Measurements from ENCODE around the gene TM9SF2.

TM9SF2 gene

DNA sequence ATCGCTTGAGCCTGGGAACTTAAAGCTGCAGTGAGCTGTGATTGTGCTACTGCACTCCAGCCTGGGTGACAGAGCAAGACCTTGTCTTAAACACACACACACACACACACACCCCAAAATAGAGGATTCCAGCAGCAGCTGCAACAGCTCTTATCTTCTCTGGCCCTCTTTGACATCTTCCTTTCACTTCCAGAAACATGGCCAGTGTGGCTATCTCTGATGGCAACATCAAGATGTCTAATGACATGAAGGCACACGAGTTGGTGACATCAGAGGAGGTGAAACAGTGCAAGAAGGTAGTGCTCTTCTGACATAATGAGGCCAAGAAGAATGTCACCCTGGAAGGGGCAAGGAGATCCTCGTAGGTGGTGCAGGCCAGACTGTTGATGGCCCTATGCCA, 81.2 kb downstream of the TM9SF2 start:
- no peak for DNase-seq

DNA sequence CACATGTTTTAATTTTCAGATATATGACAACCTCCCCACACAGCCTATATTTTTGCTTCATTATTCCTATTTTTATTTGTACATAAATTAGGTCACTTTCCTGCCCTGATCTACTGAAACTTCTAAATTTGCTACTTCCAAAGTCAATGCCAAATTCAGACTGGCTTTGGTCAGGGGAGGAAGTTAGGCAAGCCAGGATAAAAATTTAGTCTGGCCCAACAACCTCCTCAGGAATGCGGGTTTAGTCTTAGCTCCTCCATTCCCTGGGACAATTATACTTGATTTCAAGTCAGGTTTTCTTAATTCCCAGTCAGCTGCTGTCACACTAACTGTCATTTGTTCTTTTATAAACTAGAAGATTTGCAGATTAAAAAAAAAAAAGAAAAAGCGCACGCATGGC, 84.3 kb downstream of the TM9SF2 start:
- no peak for DNase-seq

GRCh38 chr13:99587021-99587420, 85.7 kb downstream of the TM9SF2 start:
- DNase-seq = no peak

GRCh38 chr13:99587893-99588606, 86.8 kb downstream of the TM9SF2 start:
- DNase-seq = no peak

DNA sequence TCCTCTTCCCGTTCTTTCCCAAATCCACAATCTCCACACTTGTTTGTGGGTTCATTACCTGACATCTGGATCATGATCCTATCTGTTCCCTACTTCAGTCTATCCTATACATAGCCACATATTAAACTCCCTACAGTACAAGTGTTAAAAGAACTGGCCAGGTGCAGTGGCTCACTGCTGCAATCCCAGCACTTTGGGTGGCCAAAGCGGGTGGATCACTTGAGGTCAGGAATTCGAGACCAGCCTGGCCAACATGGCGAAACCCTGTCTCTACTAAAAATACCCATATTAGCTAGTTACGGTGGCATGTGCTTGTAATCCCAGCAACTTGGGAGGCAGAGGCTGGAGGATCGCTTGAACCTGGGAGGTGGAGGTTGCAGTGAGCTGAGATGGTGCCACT, 88.3 kb downstream of the TM9SF2 start:
- DNase-seq = no peak

GRCh38 chr13:99590519-99591011, 89.3 kb downstream of the TM9SF2 start:
- DNase-seq = peak; percentile 35

DNA sequence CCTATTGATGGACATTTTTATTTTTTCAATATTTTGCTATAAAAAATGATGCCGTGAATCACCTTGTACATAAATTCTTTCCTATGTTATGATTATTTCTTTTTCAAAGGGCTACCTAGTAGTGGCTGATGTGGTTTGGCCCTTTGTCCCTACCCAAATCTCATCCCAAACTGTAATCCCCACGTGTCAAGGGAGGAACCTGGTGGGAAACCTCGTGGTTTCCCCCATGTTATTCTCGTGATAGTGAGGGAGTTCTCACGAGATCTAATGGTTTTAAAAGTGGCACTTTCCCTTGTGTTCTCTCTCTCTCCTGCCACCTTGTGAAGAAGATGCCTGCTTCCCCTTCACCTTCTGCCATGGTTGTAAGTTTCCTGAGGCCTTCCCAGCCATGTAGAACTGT, 94.9 kb downstream of the TM9SF2 start:
- DNase-seq = no peak

GRCh38 chr13:99600318-99600717, 99.0 kb downstream of the TM9SF2 start:
- DNase-seq = no peak

DNA sequence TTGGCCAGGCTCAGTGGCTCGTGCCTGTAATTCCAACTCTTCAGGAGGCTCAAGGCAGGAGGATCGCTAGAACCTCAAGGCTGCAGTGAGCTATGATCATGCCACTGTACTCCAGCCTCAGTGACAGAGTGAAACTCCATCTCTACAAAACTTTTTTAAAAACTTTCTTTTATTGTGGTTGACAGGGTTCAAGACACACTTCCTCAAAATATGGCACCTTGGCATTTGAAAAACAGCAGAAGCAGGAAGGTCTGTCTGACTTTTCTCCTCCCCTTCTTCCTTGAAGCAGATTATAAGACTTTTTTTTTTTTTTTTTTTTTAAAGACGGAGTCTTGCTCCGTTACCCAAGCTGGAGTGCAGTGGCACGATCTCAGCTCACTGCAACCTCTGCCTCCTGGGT, 100.3 kb downstream of the TM9SF2 start:
- DNase-seq = no peak

GRCh38 chr13:99604636-99605035, 103.4 kb downstream of the TM9SF2 start:
- no peak for DNase-seq

- no peak for DNase-seq
Observed at GRCh38 chr13:99605420-99606323, 104.4 kb downstream of the TM9SF2 start.

- DNase-seq = peak; percentile 92
Observed at GRCh38 chr13:99606324-99607066, 105.2 kb downstream of the TM9SF2 start, which contains the start of gene CLYBL. TSS of gene CLYBL (plus strand) at chr13:99606690.

GRCh38 chr13:99608345-99608744, 107.1 kb downstream of the TM9SF2 start:
- no peak for DNase-seq

GRCh38 chr13:99610702-99611289, 109.5 kb downstream of the TM9SF2 start:
- DNase-seq = no peak

Measured in eye (tissue), 1 donor.